ENCODE measurements around the gene TTLL10.

The TTLL10 gene

DNA sequence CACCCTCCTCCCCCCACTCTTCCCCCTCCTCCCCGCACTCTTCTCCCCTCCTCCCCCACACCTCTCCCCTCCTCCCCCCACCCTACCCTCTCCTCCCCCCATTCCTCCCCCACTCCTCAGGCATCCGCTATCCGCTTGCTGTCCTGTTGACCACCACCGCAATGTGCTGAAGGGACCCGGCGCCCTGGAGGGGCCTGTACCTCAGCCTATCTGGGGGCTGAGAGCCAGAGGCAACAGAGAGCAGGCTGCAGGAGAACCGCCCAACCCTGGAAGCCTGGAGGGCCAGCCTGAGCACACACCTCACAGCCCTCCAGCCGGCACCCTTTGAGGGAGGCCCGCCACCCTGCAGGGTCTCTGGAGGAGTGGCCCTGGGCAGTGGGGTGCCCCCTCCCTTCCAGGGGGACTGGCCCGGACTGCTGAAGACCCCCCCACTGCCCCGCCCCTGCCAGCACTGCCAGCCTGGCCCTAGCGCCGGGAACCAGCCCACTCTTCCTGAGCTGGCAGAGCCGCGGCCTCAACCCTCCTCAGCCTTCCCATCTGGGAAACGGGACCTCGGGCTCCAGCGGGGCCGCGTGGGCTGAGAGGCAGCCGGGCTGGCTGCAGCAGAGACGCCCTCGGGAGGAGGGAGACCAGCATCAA lies 71.6 kb downstream of the TTLL10 start:
- Mint-ChIP-seq H3K4me1 (peaks cover 8% of the 10 kb centered on the region), H3K27me3 (no peaks in the 10 kb centered on the region), H3K27ac (no peak overlapping the region), H3K36me3 (ENCODE audit: low read depth) (no peaks in the 10 kb centered on the region), H3K4me3 (no peak overlapping the region), H3K9me3 (no peaks in the 10 kb centered on the region)
- ATAC-seq (no peak), DNase-seq (no peak)

DNA sequence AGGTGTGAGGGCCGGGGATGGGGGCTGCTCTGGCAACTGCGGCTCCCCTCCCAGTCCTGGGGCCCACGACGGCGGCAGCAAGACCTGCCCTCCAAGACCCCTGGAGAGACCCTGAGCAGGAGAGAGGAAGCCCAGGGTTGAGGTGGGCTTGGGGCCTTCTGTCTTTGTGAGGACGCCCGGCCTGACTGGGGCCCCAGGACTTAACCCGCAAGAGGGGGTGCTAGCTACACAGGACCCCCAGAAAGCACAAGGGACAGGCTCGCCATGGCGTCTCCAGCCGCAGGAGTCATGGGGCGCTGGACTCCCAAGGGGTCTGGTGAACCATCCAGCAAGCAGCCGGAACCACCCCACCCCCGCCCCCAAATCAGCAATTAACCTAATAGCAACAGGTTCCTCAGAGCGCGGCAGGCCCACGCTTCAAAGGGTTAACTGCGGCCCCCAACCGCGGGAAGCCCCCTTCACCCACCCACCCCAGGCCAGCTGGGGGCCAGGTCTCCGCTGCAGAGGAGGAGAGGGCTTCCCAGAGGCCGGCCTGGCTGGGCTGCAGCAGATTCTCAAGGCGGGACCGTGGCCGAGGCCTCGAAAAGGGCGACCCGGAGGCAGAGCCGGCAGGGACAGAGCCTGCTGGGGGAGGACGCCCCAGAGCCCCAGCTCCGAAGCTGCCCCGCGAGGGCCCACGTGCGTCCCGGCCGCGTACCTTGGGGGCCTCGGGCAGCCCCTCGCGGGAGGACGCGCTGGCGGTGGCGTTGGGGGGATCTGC lies 72.3 kb downstream of the TTLL10 start:
- Mint-ChIP-seq H3K9me3 (no peaks in the 10 kb centered on the region), H3K4me1 (peaks cover 15% of the 10 kb centered on the region), H3K4me3 (no peak overlapping the region), H3K27me3 (no peaks in the 10 kb centered on the region), H3K36me3 (ENCODE audit: low read depth) (peaks cover under 1% of the 10 kb centered on the region), H3K27ac (no peak overlapping the region)
- DNase-seq (no peak), ATAC-seq (no peak)

DNA sequence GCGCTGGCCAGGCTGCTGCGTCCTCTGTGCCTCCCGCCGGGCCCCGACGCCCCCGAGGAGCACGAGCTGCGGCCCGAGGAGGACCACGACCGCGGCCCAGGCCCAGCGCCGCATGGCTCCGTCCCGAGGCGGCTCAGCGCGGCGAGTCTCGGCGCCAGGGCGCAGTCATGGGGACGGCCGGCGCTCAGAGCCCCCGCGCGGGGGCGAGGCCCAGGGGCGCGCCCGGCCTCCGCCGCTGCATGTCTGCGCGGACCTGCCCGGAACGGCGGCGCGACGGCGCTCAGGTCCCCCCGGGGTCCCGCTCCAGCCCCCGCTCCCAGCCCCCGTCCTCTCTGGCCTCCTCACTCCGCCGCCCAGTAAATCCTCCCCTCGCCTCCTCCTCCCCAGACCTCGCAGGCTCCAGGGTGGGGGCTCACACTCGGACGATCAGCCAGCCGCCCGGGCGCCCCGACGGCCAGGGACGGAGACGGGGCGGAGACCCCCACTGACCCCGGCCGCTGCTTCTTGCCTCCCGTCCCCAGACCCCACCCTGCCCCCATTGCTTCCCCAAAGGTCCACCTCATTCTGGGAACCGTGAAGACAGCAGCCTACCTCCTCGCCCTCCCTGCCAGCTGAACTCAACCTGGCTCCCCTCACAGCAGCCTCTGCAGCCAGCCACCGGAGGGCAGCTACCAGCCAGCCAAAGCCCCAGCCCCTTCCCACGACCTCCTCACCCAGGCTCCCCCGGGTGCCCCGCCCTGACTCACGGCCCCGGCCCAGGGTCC lies 73.1 kb downstream of the TTLL10 start, which contains the start of gene C1QTNF12:
C1QTNF12 (minus strand) TSS at position 146 of the 764 bp plus-strand sequence; CDS start at position 114, 32 bp downstream.
- no peak for DNase-seq
- ATAC-seq: no peak
- Mint-ChIP-seq H3K9me3 (no peaks in the 10 kb centered on the region), H3K36me3 (ENCODE audit: low read depth) (peaks cover 2% of the 10 kb centered on the region), H3K27ac (no peak within 1 kb of the TSS), H3K4me3 (no peak within 1 kb of the TSS), H3K4me1 (peaks cover 18% of the 10 kb centered on the region), H3K27me3 (no peaks in the 10 kb centered on the region)

DNA sequence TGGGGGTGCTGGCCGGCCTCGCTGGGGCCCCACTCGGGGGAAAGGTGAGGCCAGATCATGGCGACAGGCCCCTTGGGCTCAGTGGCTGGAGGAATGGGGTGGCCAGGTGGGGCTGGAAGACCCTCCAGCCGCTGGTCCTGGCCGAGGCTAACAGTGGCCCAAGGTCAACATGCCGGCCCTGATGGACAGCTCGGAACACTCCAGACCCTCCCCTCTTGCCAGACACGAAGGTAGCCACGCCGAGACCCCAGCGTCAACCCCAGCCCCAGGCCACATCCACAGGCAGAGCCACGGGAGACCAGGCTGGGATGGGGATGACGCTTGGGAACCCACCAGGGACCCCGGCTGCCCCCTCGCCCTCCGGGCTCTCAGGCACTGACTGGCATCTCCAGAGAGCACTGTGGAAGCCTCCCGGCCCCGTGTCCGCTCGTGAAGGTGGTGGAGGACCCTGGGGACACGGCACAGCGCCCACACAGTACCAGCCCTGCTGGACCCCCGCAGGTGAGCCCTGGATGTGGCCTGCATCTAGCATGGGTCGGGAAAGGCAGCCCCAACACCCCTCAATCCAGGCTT lies 73.7 kb downstream of the TTLL10 start:
- Mint-ChIP-seq H3K27ac (no peak overlapping the region), H3K27me3 (no peaks in the 10 kb centered on the region), H3K36me3 (ENCODE audit: low read depth) (peaks cover 5% of the 10 kb centered on the region), H3K4me3 (no peak overlapping the region), H3K4me1 (peaks cover 18% of the 10 kb centered on the region), H3K9me3 (no peaks in the 10 kb centered on the region)
- DNase-seq: no peak
- ATAC-seq: no peak
